Keratinocyte (primary cell): Measurements from ENCODE around the gene CABP2.

Experiments
- EZH2 ChIP-seq: IDR thresholded peaks from one replicate; pipeline ENCODE4 v1.6.1; 2012; ENCODE audit warnings: inconsistent platforms, mild to moderate bottlenecking, low read length, moderate library complexity
- TF ChIP-seq, protein P1 (sequence below), 3 experiments: IDR thresholded peaks in 1 of 3; conservative IDR thresholded peaks in 1 of 3; optimal IDR thresholded peaks in 1 of 3; 2 replicates in 2 of 3; 3 replicates in 1 of 3; pipeline versions ENCODE3 to v1.5.1; 2011; ENCODE audit warnings: low read length in 3 of 3, mild to moderate bottlenecking in 3 of 3, moderate library complexity in 2 of 3, control low read depth in 1 of 3, inconsistent platforms in 1 of 3; ENCODE audit not compliant: insufficient read depth in 2 of 3; ENCODE audit errors: extremely low read depth in 1 of 3

DNA sequence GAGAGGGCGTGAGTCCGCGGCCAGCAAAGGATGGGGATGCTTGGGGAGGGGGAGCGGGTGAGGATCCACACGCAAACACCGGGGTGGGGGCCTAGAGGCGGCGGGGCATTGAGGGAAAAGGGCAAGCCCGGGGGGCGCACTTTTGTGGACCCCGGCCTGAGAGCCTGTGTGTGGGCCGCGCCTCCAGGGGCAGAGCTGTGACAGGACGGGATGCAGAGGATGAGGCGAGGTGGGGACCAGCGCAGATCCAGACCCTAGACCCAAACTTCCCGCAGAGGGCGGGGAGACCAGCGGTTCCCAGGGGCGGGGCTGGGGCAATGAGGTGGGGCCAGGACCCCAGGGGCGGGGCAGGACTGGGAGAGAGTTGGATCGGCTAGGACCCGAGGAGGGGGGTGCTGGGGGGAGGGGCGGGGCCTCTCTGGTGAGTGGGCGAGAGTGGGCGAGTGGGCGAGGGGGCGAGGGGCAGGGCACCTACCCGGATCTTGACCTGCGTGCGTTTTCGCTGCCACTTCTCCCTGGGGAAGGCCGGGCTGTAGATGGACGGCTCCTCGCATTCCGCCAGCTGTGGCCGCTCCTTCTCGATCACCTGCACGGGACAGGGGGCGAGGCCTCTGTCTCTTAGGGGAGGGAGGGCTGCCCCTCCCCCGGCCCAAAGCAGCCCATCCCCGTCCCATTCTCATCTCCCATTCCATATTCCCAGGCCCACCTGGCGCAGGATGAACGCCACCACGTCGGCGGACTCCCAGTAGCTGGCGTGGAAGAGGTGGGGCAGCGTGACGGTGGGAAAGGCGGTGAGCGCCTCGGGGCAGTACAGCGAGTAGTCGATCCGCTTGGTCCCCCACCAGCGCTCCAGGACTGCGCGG lies 28.6 kb downstream of the CABP2 start:
- TF ChIP-seq, protein P1, sequence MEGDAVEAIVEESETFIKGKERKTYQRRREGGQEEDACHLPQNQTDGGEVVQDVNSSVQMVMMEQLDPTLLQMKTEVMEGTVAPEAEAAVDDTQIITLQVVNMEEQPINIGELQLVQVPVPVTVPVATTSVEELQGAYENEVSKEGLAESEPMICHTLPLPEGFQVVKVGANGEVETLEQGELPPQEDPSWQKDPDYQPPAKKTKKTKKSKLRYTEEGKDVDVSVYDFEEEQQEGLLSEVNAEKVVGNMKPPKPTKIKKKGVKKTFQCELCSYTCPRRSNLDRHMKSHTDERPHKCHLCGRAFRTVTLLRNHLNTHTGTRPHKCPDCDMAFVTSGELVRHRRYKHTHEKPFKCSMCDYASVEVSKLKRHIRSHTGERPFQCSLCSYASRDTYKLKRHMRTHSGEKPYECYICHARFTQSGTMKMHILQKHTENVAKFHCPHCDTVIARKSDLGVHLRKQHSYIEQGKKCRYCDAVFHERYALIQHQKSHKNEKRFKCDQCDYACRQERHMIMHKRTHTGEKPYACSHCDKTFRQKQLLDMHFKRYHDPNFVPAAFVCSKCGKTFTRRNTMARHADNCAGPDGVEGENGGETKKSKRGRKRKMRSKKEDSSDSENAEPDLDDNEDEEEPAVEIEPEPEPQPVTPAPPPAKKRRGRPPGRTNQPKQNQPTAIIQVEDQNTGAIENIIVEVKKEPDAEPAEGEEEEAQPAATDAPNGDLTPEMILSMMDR (optimal IDR thresholded peaks at IDR 0.05 in 1 of 3, IDR thresholded peaks at IDR 0.05 in 1 of 3, conservative IDR thresholded peaks at IDR 0.05 in 1 of 3; ENCODE audit: extremely low read depth in 1 of 3, insufficient read depth in 2 of 3, low read length in 3 of 3) = no peak
- no peak for TF ChIP-seq EZH2
